BLaER1 treated with 17β-estradiol and CSF1 and Interleukin-3, amounts not matched to agents 10 nM and 100 nM (cell line): Measurements from ENCODE around the gene HNMT.

Source experiments
- H3K27ac ChIP-seq, 11 experiments: shearing (Covaris generic); formaldehyde crosslinking; 2 replicates each; pipeline ENCODE4 v1.8.1; 2022
- H3K27me3 ChIP-seq, 11 experiments: shearing (Covaris generic); formaldehyde crosslinking; 2 replicates each; pipeline ENCODE4 v1.8.1; 2022
- H3K36me3 ChIP-seq, 11 experiments: shearing (Covaris generic); formaldehyde crosslinking; 2 replicates each; pipeline ENCODE4 v1.8.1; 2022
- H3K4me1 ChIP-seq, 10 experiments: shearing (Covaris generic); formaldehyde crosslinking; 2 replicates each; pipeline ENCODE4 v1.8.1; 2022
- H3K4me2 ChIP-seq, 11 experiments: shearing (Covaris generic); formaldehyde crosslinking; 2 replicates each; pipeline ENCODE4 v1.8.1; 2022
- H3K4me3 ChIP-seq, 10 experiments: shearing (Covaris generic); formaldehyde crosslinking; 2 replicates each; pipeline ENCODE4 v1.8.1; 2022
- H3K9ac ChIP-seq, 11 experiments: shearing (Covaris generic); formaldehyde crosslinking; 2 replicates each; pipeline ENCODE4 v1.8.1; 2022
- H3K9me3 ChIP-seq, 11 experiments: shearing (Covaris generic); formaldehyde crosslinking; replicated peaks in 1 of 11; 2 replicates each; pipeline ENCODE4 v1.8.1; 2022
- H4K20me1 ChIP-seq, 11 experiments: shearing (Covaris generic); formaldehyde crosslinking; 2 replicates each; pipeline ENCODE4 v1.8.1; 2022
- Cebpa-rat ChIP-seq, 11 experiments: shearing (Covaris generic); IDR thresholded peaks; 2 replicates each; pipeline ENCODE4 v1.8.1; 2022

HNMT gene

GRCh38 chr2:137973280-137973679 is 9.0 kb downstream of the HNMT start:
- Histone ChIP-seq H3K9ac (no peak overlapping the region), H3K4me1 (peaks cover 0 to 90% (median 11%) of the 10 kb centered on the region in 10 experiments; a peak in 11 of 20 replicates), H3K4me3 (no peak overlapping the region), H3K36me3 (peaks cover 0 to 88% (median 0%) of the 10 kb centered on the region in 11 experiments; a peak in 6 of 22 replicates), H3K27me3 (no peaks in the 10 kb centered on the region), H3K4me2 (peak overlapping the region in 2 of 11 experiments; percentile 62 to 95; a peak in 4 of 22 replicates), H3K27ac (no peak overlapping the region), H3K9me3 (peaks cover 0 to 9% (median 0%) of the 10 kb centered on the region in 11 experiments; a peak in 1 of 22 replicates), H4K20me1 (peaks cover 0 to 52% (median 0%) of the 10 kb centered on the region in 11 experiments; a peak in 2 of 22 replicates)
- TF ChIP-seq Cebpa-rat (IDR thresholded peaks at IDR 0.05), result no peak

GRCh38 chr2:137975280-137976271 is 11.3 kb downstream of the HNMT start:
- H3K9ac ChIP-seq, result no peak overlapping the region
- peaks cover 0 to 52% (median 0%) of the 10 kb centered on the region in 11 experiments; a peak in 2 of 22 replicates for H4K20me1 ChIP-seq
- H3K4me3 ChIP-seq, result no peak overlapping the region
- peaks cover 0 to 79% (median 5%) of the 10 kb centered on the region in 10 experiments; a peak in 10 of 20 replicates for H3K4me1 ChIP-seq
- peak overlapping the region in 1 of 11 experiments; percentile 26; a peak in 2 of 22 replicates for H3K27ac ChIP-seq
- peaks cover 0 to 10% (median 0%) of the 10 kb centered on the region in 11 experiments; a peak in 2 of 22 replicates for H3K9me3 ChIP-seq
- peaks cover 0 to 90% (median 0%) of the 10 kb centered on the region in 11 experiments; a peak in 6 of 22 replicates for H3K36me3 ChIP-seq
- peak overlapping the region in 3 of 11 experiments; percentile 19 to 95 (median 50); a peak in 6 of 22 replicates for H3K4me2 ChIP-seq
- no peak for TF ChIP-seq Cebpa-rat (IDR thresholded peaks at IDR 0.05)
- no peaks in the 10 kb centered on the region for H3K27me3 ChIP-seq

- peaks cover 0 to 90% (median 0%) of the 10 kb centered on the region in 11 experiments; a peak in 6 of 22 replicates for H3K36me3 ChIP-seq
- no peak overlapping the region for H3K27ac ChIP-seq
- TF ChIP-seq Cebpa-rat (IDR thresholded peaks at IDR 0.05), result no peak
- no peak overlapping the region for H3K4me3 ChIP-seq
- peaks cover 0 to 4% (median 0%) of the 10 kb centered on the region in 11 experiments; a peak in 2 of 22 replicates for H3K9me3 ChIP-seq
- H3K9ac ChIP-seq, result no peak overlapping the region
- no peaks in the 10 kb centered on the region for H3K27me3 ChIP-seq
- H3K4me2 ChIP-seq, result peak overlapping the region in 3 of 11 experiments; percentile 19 to 95 (median 50); a peak in 5 of 22 replicates
- peaks cover 0 to 57% (median 0%) of the 10 kb centered on the region in 11 experiments; a peak in 2 of 22 replicates for H4K20me1 ChIP-seq
- H3K4me1 ChIP-seq, result peaks cover 0 to 79% (median 11%) of the 10 kb centered on the region in 10 experiments; a peak in 10 of 20 replicates
Measured at GRCh38 chr2:137976274-137976673, 12.0 kb downstream of the HNMT start.

- no peak overlapping the region for H3K9ac ChIP-seq
- no peak overlapping the region for H3K4me3 ChIP-seq
- peaks cover 0 to 70% (median 0%) of the 10 kb centered on the region in 11 experiments; a peak in 2 of 22 replicates for H4K20me1 ChIP-seq
- no peak for TF ChIP-seq Cebpa-rat (IDR thresholded peaks at IDR 0.05)
- peaks cover 0 to 79% (median 13%) of the 10 kb centered on the region in 10 experiments; a peak in 10 of 20 replicates for H3K4me1 ChIP-seq
- no peak overlapping the region for H3K27ac ChIP-seq
- H3K27me3 ChIP-seq, result no peaks in the 10 kb centered on the region
- no peak overlapping the region for H3K4me2 ChIP-seq
- peaks cover 0 to 7% (median 0%) of the 10 kb centered on the region in 11 experiments; a peak in 3 of 22 replicates for H3K9me3 ChIP-seq
- peaks cover 0 to 90% (median 0%) of the 10 kb centered on the region in 11 experiments; a peak in 6 of 22 replicates for H3K36me3 ChIP-seq
Measured at GRCh38 chr2:137977790-137978189, 13.5 kb downstream of the HNMT start.

- no peak for TF ChIP-seq Cebpa-rat (IDR thresholded peaks at IDR 0.05)
- peak overlapping the region in 3 of 10 experiments; percentile 19 to 25 (median 21); a peak in 4 of 20 replicates for H3K4me3 ChIP-seq
Measured at GRCh38 chr2:137980459-137980858, 16.2 kb downstream of the HNMT start.

GRCh38 chr2:137981112-137981656 is 16.9 kb downstream of the HNMT start:
- Histone ChIP-seq H3K36me3 (peaks cover 0 to 89% (median 0%) of the 10 kb centered on the region in 11 experiments; a peak in 6 of 22 replicates), H3K27me3 (no peaks in the 10 kb centered on the region), H3K9me3 (peaks cover 0 to 7% (median 0%) of the 10 kb centered on the region in 11 experiments; a peak in 3 of 22 replicates), H3K4me3 (peak overlapping the region in 1 of 10 experiments; percentile 25; a peak in 1 of 20 replicates), H3K27ac (peak overlapping the region in 6 of 11 experiments; percentile 24 to 73 (median 56); a peak in 9 of 22 replicates), H3K4me1 (peaks cover 0 to 76% (median 13%) of the 10 kb centered on the region in 10 experiments; a peak in 10 of 20 replicates), H4K20me1 (peaks cover 0 to 70% (median 0%) of the 10 kb centered on the region in 11 experiments; a peak in 3 of 22 replicates), H3K4me2 (peak overlapping the region in 6 of 11 experiments; percentile 40 to 86 (median 62); a peak in 9 of 22 replicates), H3K9ac (peak overlapping the region in 2 of 11 experiments; percentile 24 to 31; a peak in 2 of 22 replicates)
- no peak for TF ChIP-seq Cebpa-rat (IDR thresholded peaks at IDR 0.05)

More at GRCh38 chr2:137980459-137980858, 16.2 kb downstream of the HNMT start:
- Histone ChIP-seq H3K36me3 (peaks cover 0 to 89% (median 0%) of the 10 kb centered on the region in 11 experiments; a peak in 6 of 22 replicates), H3K4me1 (peaks cover 0 to 79% (median 13%) of the 10 kb centered on the region in 10 experiments; a peak in 10 of 20 replicates), H3K9me3 (peaks cover 0 to 7% (median 0%) of the 10 kb centered on the region in 11 experiments; a peak in 3 of 22 replicates), H4K20me1 (peaks cover 0 to 70% (median 0%) of the 10 kb centered on the region in 11 experiments; a peak in 2 of 22 replicates), H3K27ac (peak overlapping the region in 6 of 11 experiments; percentile 28 to 73 (median 56); a peak in 10 of 22 replicates), H3K9ac (peak overlapping the region in 3 of 11 experiments; percentile 24 to 32 (median 31); a peak in 3 of 22 replicates), H3K4me2 (peak overlapping the region in 7 of 11 experiments; percentile 40 to 86 (median 54); a peak in 12 of 22 replicates), H3K27me3 (no peaks in the 10 kb centered on the region)

GRCh38 chr2:137983581-137983980 is 19.3 kb downstream of the HNMT start:
- Histone ChIP-seq H3K27ac (no peak overlapping the region), H3K36me3 (peaks cover 0 to 95% (median 0%) of the 10 kb centered on the region in 11 experiments; a peak in 6 of 22 replicates), H3K4me2 (peak overlapping the region in 3 of 11 experiments; percentile 14 to 86 (median 24); a peak in 4 of 22 replicates), H4K20me1 (peaks cover 0 to 76% (median 0%) of the 10 kb centered on the region in 11 experiments; a peak in 4 of 22 replicates), H3K27me3 (no peaks in the 10 kb centered on the region), H3K4me1 (peaks cover 0 to 82% (median 13%) of the 10 kb centered on the region in 10 experiments; a peak in 10 of 20 replicates), H3K4me3 (no peak overlapping the region), H3K9ac (no peak overlapping the region), H3K9me3 (peaks cover 0 to 10% (median 0%) of the 10 kb centered on the region in 11 experiments; a peak in 4 of 22 replicates)
- no peak for TF ChIP-seq Cebpa-rat (IDR thresholded peaks at IDR 0.05)
